Mesenchymal stem cell (in vitro differentiated cells and primary cell): ENCODE measurements around the gene CHAC2.

ENCODE experiments used
- DNase-seq: peaks from one replicate; pipeline ENCODE4 v3.0.0-alpha.2; 2013
- H2AFZ ChIP-seq: one replicate; pipeline ENCODE4 v1.6.1; 2013; ENCODE audit warnings: low read depth, mild to moderate bottlenecking, control low read depth, inconsistent platforms, low read length, moderate library complexity
- H2AK5ac ChIP-seq: 2 replicates; pipeline ENCODE4 v1.6.1; 2013; ENCODE audit warnings: low read length, moderate library complexity, mild to moderate bottlenecking, inconsistent platforms; ENCODE audit not compliant: severe bottlenecking
- H2BK120ac ChIP-seq: one replicate; pipeline ENCODE4 v1.6.1; 2013; ENCODE audit warnings: low read depth, mild to moderate bottlenecking, inconsistent platforms, low read length, moderate library complexity
- H2BK12ac ChIP-seq, 2 experiments: one replicate each; pipeline ENCODE4 v1.6.1; 2013; ENCODE audit warnings: inconsistent platforms in 2 of 2, low read length in 2 of 2, mild to moderate bottlenecking in 2 of 2, moderate library complexity in 2 of 2, control low read depth in 1 of 2
- H2BK15ac ChIP-seq: one replicate; pipeline ENCODE4 v1.6.1; 2013; ENCODE audit warnings: mild to moderate bottlenecking, low read depth, inconsistent platforms; ENCODE audit not compliant: poor library complexity, severe bottlenecking
- H2BK5ac ChIP-seq: 2 replicates; pipeline ENCODE4 v1.6.1; 2013; ENCODE audit warnings: low read depth, mild to moderate bottlenecking, low read length, control low read depth, inconsistent platforms; ENCODE audit not compliant: poor library complexity, severe bottlenecking
- H3K14ac ChIP-seq, 2 experiments: one replicate each; pipeline ENCODE4 v1.6.1; 2013; ENCODE audit warnings: inconsistent platforms in 2 of 2, low read length in 2 of 2, control low read depth in 1 of 2, mild to moderate bottlenecking in 1 of 2, moderate library complexity in 1 of 2
- H3K18ac ChIP-seq, 2 experiments: one replicate each; pipeline ENCODE4 v1.6.1; 2013; ENCODE audit warnings: inconsistent platforms in 2 of 2, low read length in 2 of 2, control low read depth in 1 of 2, low read depth in 1 of 2, mild to moderate bottlenecking in 1 of 2
- H3K23ac ChIP-seq, 2 experiments: one replicate each; pipeline ENCODE4 v1.6.1; 2013; ENCODE audit warnings: inconsistent platforms in 2 of 2, low read length in 2 of 2, mild to moderate bottlenecking in 2 of 2, moderate library complexity in 2 of 2, control low read depth in 1 of 2
- H3K27ac ChIP-seq: 2 replicates; pipeline ENCODE4 v1.5.1; 2013; ENCODE audit warnings: mild to moderate bottlenecking, moderate library complexity, low read length, control low read depth, inconsistent platforms; ENCODE audit not compliant: poor library complexity, severe bottlenecking
- H3K27me3 ChIP-seq, 2 experiments: 2 replicates each; pipeline versions ENCODE4 v1.6.1 to v1.7.0; 2013; ENCODE audit warnings: low read length in 2 of 2, mild to moderate bottlenecking in 2 of 2, moderate library complexity in 2 of 2, control low read depth in 1 of 2, inconsistent platforms in 1 of 2; ENCODE audit not compliant: control insufficient read depth in 1 of 2, insufficient read depth in 1 of 2
- H3K36me3 ChIP-seq, 2 experiments: 2 replicates each; pipeline versions ENCODE4 v1.6.1 to v1.7.0; 2013; ENCODE audit warnings: low read length in 2 of 2, control low read depth in 1 of 2, inconsistent platforms in 1 of 2, low read depth in 1 of 2, mild to moderate bottlenecking in 1 of 2; ENCODE audit not compliant: insufficient read depth in 2 of 2, control insufficient read depth in 1 of 2
- H3K4ac ChIP-seq, 2 experiments: one replicate each; pipeline ENCODE4 v1.6.1; 2013; ENCODE audit warnings: inconsistent platforms in 2 of 2, low read length in 2 of 2, mild to moderate bottlenecking in 2 of 2, moderate library complexity in 2 of 2, control low read depth in 1 of 2, low read depth in 1 of 2
- H3K4me1 ChIP-seq: 2 replicates; pipeline ENCODE4 v1.6.1; 2013; ENCODE audit warnings: low read depth, low read length, control low read depth; ENCODE audit not compliant: control insufficient read depth, insufficient read depth
- H3K4me2 ChIP-seq: 2 replicates; pipeline ENCODE4 v1.6.1; 2013; ENCODE audit warnings: low read length, mild to moderate bottlenecking, inconsistent platforms; ENCODE audit not compliant: poor library complexity, severe bottlenecking
- H3K4me3 ChIP-seq, 2 experiments: 2 replicates each; pipeline versions ENCODE4 v1.5.1 to v1.7.0; 2013; ENCODE audit warnings: low read length in 2 of 2, mild to moderate bottlenecking in 2 of 2, control low read depth in 1 of 2, low read depth in 1 of 2; ENCODE audit not compliant: insufficient read depth in 1 of 2
- H3K79me1 ChIP-seq: replicated peaks from 2 replicates; pipeline ENCODE4 v1.6.1; 2013; ENCODE audit warnings: mild to moderate bottlenecking, control low read depth, low read length, inconsistent platforms; ENCODE audit not compliant: poor library complexity, severe bottlenecking
- H3K9ac ChIP-seq: 2 replicates; pipeline ENCODE4 v1.7.0; 2013; ENCODE audit warnings: mild to moderate bottlenecking, low read length, moderate library complexity
- H3K9me3 ChIP-seq: 2 replicates; pipeline ENCODE4 v1.7.0; 2013; ENCODE audit warnings: mild to moderate bottlenecking, low read length; ENCODE audit not compliant: control insufficient read depth
- H4K8ac ChIP-seq: one replicate; pipeline ENCODE4 v1.6.1; 2013; ENCODE audit warnings: inconsistent platforms, mild to moderate bottlenecking, low read length, moderate library complexity
- H4K91ac ChIP-seq: one replicate; pipeline ENCODE4 v1.6.1; 2013; ENCODE audit warnings: mild to moderate bottlenecking, low read length, inconsistent platforms
- WGBS: methylation state at CpG from one replicate; pipeline ENCODE4 v1.1.7; 2013; ENCODE audit warnings: mixed read lengths; 5-methylcytosine and 5-hydroxymethylcytosine counted together

Gene CHAC2

GRCh38 chr2:53752385-53752784, 15.2 kb upstream of the CHAC2 start:
- H2BK5ac ChIP-seq, result no peak overlapping the region
- no peak overlapping the region for H3K18ac ChIP-seq
- DNase-seq, result no peak
- H3K23ac ChIP-seq, result no peak overlapping the region
- no peak overlapping the region for H3K4me3 ChIP-seq
- H3K14ac ChIP-seq, result no peak overlapping the region
- 81% methylated on average over 3 of the region's 4 CpGs for WGBS
- no peaks in the 10 kb centered on the region for H3K27me3 ChIP-seq
- peaks cover 11% of the 10 kb centered on the region for H3K79me1 ChIP-seq
- H3K27ac ChIP-seq, result no peak overlapping the region
- H3K9me3 ChIP-seq, result no peaks in the 10 kb centered on the region
- H2BK15ac ChIP-seq, result no peak overlapping the region
- no peak overlapping the region for H4K8ac ChIP-seq
- H3K36me3 ChIP-seq, result peaks cover 8 to 31% of the 10 kb centered on the region in 2 experiments
- no peak overlapping the region for H2AK5ac ChIP-seq
- H4K91ac ChIP-seq, result no peak overlapping the region
- H3K9ac ChIP-seq, result no peak overlapping the region
- peaks cover 3% of the 10 kb centered on the region for H3K4me1 ChIP-seq
- no peak overlapping the region for H3K4ac ChIP-seq
- no peak overlapping the region for H2AFZ ChIP-seq
- H3K4me2 ChIP-seq, result no peak overlapping the region
- no peak overlapping the region for H2BK120ac ChIP-seq
- H2BK12ac ChIP-seq, result no peak overlapping the region

GRCh38 chr2:53753041-53753440, 14.6 kb upstream of the CHAC2 start:
- H4K8ac ChIP-seq, result no peak overlapping the region
- no peak overlapping the region for H3K14ac ChIP-seq
- no peak overlapping the region for H2BK120ac ChIP-seq
- H2BK5ac ChIP-seq, result no peak overlapping the region
- no peak overlapping the region for H3K27ac ChIP-seq
- peaks cover 8 to 24% of the 10 kb centered on the region in 2 experiments for H3K36me3 ChIP-seq
- no peak overlapping the region for H2BK15ac ChIP-seq
- no peak overlapping the region for H4K91ac ChIP-seq
- H2AFZ ChIP-seq, result no peak overlapping the region
- H3K4me3 ChIP-seq, result no peak overlapping the region
- DNase-seq, result no peak
- peaks cover 3% of the 10 kb centered on the region for H3K4me1 ChIP-seq
- H2AK5ac ChIP-seq, result no peak overlapping the region
- no peak overlapping the region for H2BK12ac ChIP-seq
- no peak overlapping the region for H3K4me2 ChIP-seq
- peaks cover 11% of the 10 kb centered on the region for H3K79me1 ChIP-seq
- no peaks in the 10 kb centered on the region for H3K9me3 ChIP-seq
- no peak overlapping the region for H3K18ac ChIP-seq
- no peak overlapping the region for H3K4ac ChIP-seq
- no peak overlapping the region for H3K23ac ChIP-seq
- H3K27me3 ChIP-seq, result no peaks in the 10 kb centered on the region
- no peak overlapping the region for H3K9ac ChIP-seq

- H3K18ac ChIP-seq, result no peak overlapping the region
These were observed 12.5 kb upstream of the CHAC2 start for GRCh38 chr2:53755121-53755520.

DNA sequence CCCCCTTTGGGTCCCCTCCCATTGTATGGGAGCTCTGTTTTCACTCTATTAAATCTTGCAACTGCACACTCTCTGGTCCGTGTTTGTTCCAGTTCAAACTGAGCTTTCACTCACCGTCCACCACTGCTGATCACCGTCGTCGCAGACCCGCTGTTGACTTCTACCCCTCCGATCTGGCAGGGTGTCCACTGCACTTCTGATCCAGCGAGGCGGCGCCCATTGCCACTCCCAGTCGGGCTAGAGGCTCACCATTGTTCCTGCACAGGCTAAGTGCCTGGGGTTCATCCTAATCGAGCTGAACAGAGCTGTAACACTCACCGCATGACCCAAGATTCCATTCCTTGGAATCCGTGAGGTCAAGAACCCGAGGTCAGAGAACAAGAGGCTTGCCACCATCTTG, 11.0 kb upstream of the CHAC2 start:
- H4K91ac ChIP-seq, result no peak overlapping the region
- H3K4me1 ChIP-seq, result peaks cover 3% of the 10 kb centered on the region
- no peak overlapping the region for H2BK120ac ChIP-seq
- H2AFZ ChIP-seq, result no peak overlapping the region
- no peak overlapping the region for H2AK5ac ChIP-seq
- H2BK5ac ChIP-seq, result no peak overlapping the region
- no peaks in the 10 kb centered on the region for H3K9me3 ChIP-seq
- H3K36me3 ChIP-seq, result peaks cover 12 to 22% of the 10 kb centered on the region in 2 experiments
- H3K23ac ChIP-seq, result no peak overlapping the region
- no peak for DNase-seq
- H3K27ac ChIP-seq, result no peak overlapping the region
- 96% methylated on average over 15 of the region's 15 CpGs for WGBS
- H3K4me3 ChIP-seq, result no peak overlapping the region
- H3K14ac ChIP-seq, result no peak overlapping the region
- H3K18ac ChIP-seq, result no peak overlapping the region
- H3K4me2 ChIP-seq, result no peak overlapping the region
- H2BK12ac ChIP-seq, result no peak overlapping the region
- H2BK15ac ChIP-seq, result no peak overlapping the region
- H3K79me1 ChIP-seq, result peaks cover 20% of the 10 kb centered on the region
- no peak overlapping the region for H3K4ac ChIP-seq
- H3K9ac ChIP-seq, result no peak overlapping the region
- no peak overlapping the region for H4K8ac ChIP-seq
- no peaks in the 10 kb centered on the region for H3K27me3 ChIP-seq

More at GRCh38 chr2:53755121-53755520, 12.5 kb upstream of the CHAC2 start:
- no peak overlapping the region for H3K14ac ChIP-seq
- no peak overlapping the region for H2BK15ac ChIP-seq
- no peak overlapping the region for H2AK5ac ChIP-seq
- H3K4ac ChIP-seq, result no peak overlapping the region
- no peak overlapping the region for H4K91ac ChIP-seq
- H3K4me1 ChIP-seq, result peaks cover 3% of the 10 kb centered on the region
- H3K9ac ChIP-seq, result no peak overlapping the region
- no peak overlapping the region for H3K4me3 ChIP-seq
- no peaks in the 10 kb centered on the region for H3K9me3 ChIP-seq
- peaks cover 15% of the 10 kb centered on the region for H3K79me1 ChIP-seq
- no peaks in the 10 kb centered on the region for H3K27me3 ChIP-seq
- H3K23ac ChIP-seq, result no peak overlapping the region
- no peak overlapping the region for H3K4me2 ChIP-seq
- no peak overlapping the region for H3K27ac ChIP-seq
- no CpG with 5 or more reads among the region's 2 CpGs for WGBS
- no peak for DNase-seq
- peaks cover 12 to 14% of the 10 kb centered on the region in 2 experiments for H3K36me3 ChIP-seq
- H2AFZ ChIP-seq, result no peak overlapping the region
- no peak overlapping the region for H2BK5ac ChIP-seq
- H2BK12ac ChIP-seq, result no peak overlapping the region
- no peak overlapping the region for H4K8ac ChIP-seq
- H2BK120ac ChIP-seq, result no peak overlapping the region
